Lower leg skin (tissue), 3 donors: ENCODE measurements around the gene CCDC117.

Experiments used
- CTCF ChIP-seq, 3 donors: fragments of 450-650 bp; IDR thresholded peaks; one replicate each; pipeline ENCODE4 v1.5.1; 2016; ENCODE audit warnings: antibody characterized with exemption in 3 of 3, mild to moderate bottlenecking in 3 of 3, moderate library complexity in 2 of 3
- POLR2A ChIP-seq, 2 donors: fragments of 450-650 bp; IDR thresholded peaks; one replicate each; pipeline ENCODE4 v1.6.1; 2016 to 2017; ENCODE audit warnings: antibody characterized with exemption in 2 of 2, mild to moderate bottlenecking in 1 of 2, moderate library complexity in 1 of 2

GRCh38 chr22:28769394-28770085, 3.0 kb upstream of the CCDC117 start:
- TF ChIP-seq CTCF (IDR thresholded peaks at IDR 0.05) (no peak), POLR2A (IDR thresholded peaks at IDR 0.05) (no peak)
